ENCODE measurements around the gene CALML6.

DNA sequence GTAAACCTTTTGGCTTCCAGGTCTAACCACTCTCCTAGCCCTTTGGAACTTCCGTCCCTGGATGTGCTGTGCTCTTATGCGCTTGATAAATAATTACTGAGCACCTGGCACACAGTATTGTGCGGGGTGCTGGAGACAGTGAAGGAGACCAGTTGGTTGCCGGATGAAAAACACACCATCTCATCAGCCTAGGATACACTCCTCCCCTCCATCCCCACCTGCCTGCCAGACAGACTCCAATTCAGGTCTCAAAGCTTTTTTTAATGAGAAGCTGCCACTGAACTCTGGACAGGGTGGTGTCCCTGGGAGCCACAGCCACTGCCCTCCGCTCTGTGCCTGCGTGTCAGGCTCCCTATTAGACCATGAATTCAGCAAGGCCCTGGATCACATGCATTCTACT lies 33.3 kb upstream of the CALML6 start:
- no peak for TF ChIP-seq POLR2A (IDR thresholded peaks at IDR 0.05; ENCODE audit: low read length)
- TF ChIP-seq, protein P1, sequence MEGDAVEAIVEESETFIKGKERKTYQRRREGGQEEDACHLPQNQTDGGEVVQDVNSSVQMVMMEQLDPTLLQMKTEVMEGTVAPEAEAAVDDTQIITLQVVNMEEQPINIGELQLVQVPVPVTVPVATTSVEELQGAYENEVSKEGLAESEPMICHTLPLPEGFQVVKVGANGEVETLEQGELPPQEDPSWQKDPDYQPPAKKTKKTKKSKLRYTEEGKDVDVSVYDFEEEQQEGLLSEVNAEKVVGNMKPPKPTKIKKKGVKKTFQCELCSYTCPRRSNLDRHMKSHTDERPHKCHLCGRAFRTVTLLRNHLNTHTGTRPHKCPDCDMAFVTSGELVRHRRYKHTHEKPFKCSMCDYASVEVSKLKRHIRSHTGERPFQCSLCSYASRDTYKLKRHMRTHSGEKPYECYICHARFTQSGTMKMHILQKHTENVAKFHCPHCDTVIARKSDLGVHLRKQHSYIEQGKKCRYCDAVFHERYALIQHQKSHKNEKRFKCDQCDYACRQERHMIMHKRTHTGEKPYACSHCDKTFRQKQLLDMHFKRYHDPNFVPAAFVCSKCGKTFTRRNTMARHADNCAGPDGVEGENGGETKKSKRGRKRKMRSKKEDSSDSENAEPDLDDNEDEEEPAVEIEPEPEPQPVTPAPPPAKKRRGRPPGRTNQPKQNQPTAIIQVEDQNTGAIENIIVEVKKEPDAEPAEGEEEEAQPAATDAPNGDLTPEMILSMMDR (IDR thresholded peaks at IDR 0.05) = no peak
- no peak for TF ChIP-seq EP300 (IDR thresholded peaks at IDR 0.05)
- TF ChIP-seq, protein P2, sequence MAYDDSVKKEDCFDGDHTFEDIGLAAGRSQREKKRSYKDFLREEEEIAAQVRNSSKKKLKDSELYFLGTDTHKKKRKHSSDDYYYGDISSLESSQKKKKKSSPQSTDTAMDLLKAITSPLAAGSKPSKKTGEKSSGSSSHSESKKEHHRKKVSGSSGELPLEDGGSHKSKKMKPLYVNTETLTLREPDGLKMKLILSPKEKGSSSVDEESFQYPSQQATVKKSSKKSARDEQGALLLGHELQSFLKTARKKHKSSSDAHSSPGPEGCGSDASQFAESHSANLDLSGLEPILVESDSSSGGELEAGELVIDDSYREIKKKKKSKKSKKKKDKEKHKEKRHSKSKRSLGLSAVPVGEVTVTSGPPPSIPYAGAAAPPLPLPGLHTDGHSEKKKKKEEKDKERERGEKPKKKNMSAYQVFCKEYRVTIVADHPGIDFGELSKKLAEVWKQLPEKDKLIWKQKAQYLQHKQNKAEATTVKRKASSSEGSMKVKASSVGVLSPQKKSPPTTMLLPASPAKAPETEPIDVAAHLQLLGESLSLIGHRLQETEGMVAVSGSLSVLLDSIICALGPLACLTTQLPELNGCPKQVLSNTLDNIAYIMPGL (CRISPR knock-in tag; IDR thresholded peaks at IDR 0.05; ENCODE audit: borderline replicate concordance) = no peak
- no peak for TF ChIP-seq KDM5A (IDR thresholded peaks at IDR 0.05)
- TF ChIP-seq JUN (IDR thresholded peaks at IDR 0.05) = no peak
- TF ChIP-seq CHD4 (IDR thresholded peaks at IDR 0.05; ENCODE audit: borderline replicate concordance) = no peak
- TF ChIP-seq SMC3 (IDR thresholded peaks at IDR 0.05) = no peak
- TF ChIP-seq JUNB (IDR thresholded peaks at IDR 0.05) = no peak
- no peak for TF ChIP-seq CEBPB (IDR thresholded peaks at IDR 0.05)
